Hematopoietic multipotent progenitor cell (in vitro differentiated cells): Measurements from ENCODE around the gene PLXNA3. TPM values are rescaled to one million over a fixed set of nuclear protein-coding genes. Genes with fewer than 3 reads are reported as not detected.

Source experiments
- DNase-seq, 3 donors: peaks; one replicate each; pipeline ENCODE4 v3.0.0-alpha.2; 2011 to 2015; ENCODE audit warnings: low read depth in 2 of 3, low spot score in 2 of 3
- total RNA-seq: library from RNA; depleted of rRNA; stranded (reverse); fragments of >200 nt; gene quantifications from one replicate; pipeline ENCODE4 v1.2.3, GENCODE V29; 2012

PLXNA3 gene
- total RNA-seq, 1 donor, result 12.1 TPM

DNA sequence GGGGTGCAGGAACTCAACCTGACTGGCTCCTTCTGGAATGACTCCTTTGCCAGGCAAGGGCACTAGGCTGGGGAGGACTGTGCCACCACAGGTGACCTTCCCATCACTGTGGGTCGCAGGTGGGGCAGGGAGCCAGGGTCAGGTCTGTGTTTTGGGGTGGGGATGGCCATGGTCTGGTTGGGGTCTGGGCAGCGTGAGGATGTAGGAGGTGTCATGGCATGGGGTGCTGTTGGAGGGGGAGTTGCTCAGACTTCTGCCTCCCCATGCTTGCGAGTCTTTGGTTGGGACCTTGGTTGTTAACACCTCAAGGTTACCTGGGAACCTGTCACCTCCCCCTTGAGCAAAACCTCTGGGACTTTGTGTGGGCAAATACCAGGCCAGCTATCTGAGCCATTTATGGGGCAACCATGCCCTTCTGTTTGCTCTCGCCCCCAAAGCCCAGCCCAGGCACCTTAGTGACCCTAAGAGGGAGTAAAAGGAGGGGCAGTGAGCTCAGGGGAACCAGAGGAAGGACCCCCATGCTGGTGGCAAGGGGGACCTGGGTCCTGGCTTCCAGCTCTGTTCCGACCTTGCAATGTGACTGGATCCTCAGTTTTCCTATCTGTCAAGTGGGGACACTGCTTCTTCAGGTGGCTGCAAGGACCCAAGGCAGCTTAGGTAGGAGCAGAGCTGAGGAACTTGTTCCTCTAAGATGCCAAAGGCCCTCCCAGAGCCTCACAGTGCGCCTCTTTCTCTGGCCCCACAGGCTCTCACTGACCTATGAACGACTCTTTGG, 23.5 kb upstream of the PLXNA3 start:
- DNase-seq, result no peak

DNA sequence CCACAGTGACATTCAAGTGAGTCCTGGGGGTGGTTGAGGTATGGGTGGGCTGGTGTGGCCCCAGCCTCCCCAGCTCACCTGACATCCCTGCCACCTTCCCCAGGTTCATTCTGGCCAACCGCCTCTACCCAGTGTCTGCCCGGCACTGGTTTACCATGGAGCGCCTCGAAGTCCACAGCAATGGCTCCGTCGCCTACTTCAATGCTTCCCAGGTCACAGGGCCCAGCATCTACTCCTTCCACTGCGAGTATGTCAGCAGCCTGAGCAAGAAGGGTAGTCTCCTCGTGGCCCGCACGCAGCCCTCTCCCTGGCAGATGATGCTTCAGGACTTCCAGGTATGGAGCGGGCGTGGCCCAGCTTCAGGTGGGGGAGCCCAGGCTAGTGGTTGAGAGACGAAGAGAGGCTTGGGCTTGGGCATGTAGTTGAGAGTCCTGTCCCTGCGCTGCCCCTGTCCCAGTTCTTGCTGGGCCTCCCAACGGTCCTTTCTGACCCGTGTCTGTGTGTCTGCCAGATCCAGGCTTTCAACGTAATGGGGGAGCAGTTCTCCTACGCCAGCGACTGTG, 22.8 kb upstream of the PLXNA3 start:
- no peak for DNase-seq

DNA sequence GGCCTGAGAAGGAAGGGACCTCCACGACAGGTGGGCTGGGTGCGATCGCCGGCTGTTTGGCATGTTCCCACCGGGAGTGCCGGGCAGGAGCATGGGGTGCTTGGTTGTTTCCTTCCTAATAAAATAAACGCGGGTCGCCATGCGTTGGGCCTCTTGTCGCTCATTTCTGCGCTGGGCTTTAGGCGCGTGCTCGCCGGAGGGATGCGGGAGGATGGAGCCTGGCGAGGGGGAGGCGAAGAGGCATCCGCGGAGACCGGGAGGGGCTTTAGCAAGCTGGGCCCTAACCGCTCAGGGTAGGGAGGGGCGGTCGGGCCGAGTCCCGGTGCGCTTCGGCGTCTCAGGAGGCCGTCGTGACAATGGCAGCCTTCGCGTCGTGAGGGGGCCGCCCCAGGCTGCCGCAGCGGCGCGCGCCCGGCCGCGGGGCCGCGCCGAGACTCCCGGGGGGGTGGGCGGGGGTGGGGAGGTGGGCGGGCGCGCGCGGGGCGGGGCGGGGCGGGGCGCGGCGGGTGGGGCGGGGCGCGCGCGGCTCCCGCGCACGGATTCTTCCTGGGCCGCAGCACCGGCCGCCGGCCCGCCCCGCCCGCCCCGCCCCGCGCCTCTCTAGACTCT, 21.6 kb upstream of the PLXNA3 start:
- peak in 2 of 3 donors; percentile 43 to 44 for DNase-seq

DNA sequence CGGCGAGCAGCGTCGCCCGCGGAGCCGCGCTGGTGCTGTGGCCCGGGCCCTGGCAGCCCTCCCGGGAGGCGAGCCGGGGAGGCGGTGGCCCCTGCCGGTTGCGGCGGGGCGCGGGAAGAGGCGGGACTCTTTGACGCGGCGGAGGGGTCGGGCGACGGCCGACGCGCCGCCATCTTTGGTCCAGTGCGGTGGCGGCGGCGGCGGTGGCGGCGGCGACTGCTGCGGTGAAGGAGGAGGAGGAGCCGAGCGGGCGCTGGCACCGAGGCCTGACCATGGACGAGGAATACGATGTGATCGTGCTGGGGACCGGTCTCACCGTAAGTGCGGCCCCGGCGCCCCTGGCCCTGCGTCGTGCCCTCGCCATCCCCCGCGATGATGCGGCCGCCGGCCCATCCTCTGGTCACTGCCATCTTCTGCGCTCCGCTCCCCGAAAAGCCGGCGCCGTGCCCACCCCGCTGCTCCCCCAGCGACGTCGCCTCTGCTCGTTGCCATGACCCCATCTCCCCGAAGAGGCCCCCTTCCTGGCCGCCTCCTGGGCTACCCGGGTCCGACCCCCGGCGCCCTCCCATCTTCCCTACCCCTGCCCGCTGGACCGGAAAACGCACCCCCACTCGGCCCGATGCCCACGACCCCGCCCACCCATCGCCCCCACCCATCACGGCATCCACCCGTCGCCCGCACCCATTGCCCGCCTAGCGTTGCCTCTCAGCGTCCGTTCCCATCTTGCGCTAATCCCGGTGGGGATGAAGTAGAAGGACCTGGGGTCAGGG, 20.9 kb upstream of the PLXNA3 start, which contains the start of gene GDI1:
TSS of gene GDI1 (plus strand) at position 172 of the 770 bp plus-strand sequence. CDS start at position 273, 101 bp downstream.
- peak in 2 of 3 donors; percentile 46 to 55 for DNase-seq

DNA sequence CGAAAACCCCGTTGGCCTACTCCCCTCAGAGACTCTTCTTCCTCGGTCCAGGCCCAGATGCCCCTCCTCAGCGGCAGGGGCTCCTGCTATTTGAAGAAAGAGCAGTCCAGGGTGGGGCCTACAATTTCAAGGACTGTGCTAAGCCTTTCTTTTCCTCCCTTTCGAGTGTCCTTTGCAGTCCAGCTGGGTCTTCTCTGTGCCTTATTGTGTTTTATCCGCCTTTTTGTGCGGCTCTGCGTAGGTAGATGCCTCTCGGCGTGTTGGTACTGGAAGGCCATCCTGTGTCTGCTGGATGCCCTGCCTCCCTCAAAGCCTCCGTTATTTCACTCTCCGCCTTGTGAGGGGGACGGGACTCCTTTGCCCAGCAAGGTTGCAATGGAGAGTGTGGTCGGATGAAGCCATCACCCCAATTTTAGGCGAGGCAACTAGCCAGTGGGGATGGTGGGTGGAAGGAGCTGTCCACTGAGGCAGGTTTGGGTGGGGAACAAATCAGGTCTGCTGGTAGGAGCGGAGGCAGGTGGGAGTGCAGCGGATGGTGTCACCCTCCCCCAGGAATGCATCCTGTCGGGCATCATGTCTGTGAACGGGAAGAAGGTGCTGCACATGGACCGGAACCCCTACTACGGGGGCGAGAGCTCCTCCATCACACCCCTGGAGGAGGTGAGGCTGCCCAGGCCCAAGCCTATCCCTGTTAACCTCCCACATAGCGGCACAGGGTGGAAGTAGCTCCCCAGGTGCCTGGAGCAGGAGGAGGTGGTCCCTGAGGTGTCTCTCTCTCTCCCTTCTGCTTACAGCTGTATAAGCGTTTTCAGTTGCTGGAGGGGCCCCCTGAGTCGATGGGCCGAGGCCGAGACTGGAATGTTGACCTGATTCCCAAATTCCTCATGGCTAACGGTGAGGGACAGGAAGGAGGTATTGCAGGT, 19.8 kb upstream of the PLXNA3 start:
- no peak for DNase-seq

DNA sequence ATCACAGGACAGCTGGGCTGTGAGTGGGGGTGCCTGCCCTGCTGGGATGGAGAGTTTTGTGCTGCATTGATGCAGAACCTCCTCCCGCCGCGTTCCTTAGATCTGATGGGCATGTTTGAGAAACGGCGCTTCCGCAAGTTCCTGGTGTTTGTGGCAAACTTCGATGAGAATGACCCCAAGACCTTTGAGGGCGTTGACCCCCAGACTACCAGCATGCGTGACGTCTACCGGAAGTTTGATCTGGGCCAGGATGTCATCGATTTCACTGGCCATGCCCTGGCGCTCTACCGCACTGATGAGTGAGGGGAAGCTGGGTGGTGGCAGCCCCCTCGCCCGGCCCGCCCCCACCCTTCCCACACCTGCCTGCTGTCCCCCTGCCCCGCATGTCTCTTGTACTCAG, 18.2 kb upstream of the PLXNA3 start:
- no peak for DNase-seq

DNA sequence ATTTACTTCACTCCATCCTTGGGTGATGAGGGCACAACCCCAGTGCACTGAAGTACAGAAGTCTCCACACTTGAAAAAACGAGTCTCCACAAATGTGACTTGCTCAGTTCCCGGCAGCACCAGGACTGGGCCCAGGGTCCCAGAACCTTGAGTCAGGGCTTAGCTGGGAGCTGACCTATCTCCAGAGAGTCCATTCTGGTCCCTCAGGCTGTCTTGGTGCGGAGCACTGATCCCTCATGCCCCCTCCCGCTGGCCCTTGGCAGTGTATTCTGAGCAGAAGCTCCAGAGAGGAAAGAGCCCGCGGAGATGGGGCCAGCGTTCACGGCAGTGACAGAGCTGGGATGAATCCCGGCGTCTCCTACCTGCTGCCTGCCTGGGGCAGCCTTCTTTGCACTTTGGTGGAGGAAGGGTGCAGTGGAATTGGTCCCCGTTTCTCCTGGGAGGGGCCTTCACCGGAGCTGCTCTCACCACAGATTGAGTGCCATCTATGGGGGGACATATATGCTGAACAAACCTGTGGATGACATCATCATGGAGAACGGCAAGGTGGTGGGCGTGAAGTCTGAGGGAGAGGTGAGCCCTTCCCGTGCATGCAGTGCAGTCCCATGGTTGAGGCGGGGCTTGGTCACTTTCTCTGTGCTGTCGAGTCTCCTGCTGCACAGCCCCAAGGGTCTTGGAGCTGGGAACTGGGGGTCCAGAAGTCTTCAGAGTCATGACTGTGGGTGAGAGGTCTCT, 17.3 kb upstream of the PLXNA3 start:
- no peak for DNase-seq

DNA sequence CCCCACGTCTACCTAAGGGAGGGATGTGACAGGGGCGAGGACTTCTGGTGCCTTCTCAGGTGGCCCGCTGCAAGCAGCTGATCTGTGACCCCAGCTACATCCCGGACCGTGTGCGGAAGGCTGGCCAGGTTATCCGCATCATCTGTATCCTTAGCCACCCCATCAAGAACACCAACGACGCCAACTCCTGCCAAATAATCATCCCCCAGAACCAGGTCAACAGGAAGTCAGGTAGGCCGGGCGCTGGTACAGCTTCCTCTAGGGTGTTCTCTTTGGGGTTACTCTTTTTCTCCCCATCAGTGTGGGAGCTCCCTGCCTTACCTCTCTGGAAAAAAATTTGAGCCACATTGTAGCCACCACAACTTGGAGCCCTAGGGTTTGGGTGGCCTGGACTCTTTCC, 16.5 kb upstream of the PLXNA3 start:
- DNase-seq, result no peak

DNA sequence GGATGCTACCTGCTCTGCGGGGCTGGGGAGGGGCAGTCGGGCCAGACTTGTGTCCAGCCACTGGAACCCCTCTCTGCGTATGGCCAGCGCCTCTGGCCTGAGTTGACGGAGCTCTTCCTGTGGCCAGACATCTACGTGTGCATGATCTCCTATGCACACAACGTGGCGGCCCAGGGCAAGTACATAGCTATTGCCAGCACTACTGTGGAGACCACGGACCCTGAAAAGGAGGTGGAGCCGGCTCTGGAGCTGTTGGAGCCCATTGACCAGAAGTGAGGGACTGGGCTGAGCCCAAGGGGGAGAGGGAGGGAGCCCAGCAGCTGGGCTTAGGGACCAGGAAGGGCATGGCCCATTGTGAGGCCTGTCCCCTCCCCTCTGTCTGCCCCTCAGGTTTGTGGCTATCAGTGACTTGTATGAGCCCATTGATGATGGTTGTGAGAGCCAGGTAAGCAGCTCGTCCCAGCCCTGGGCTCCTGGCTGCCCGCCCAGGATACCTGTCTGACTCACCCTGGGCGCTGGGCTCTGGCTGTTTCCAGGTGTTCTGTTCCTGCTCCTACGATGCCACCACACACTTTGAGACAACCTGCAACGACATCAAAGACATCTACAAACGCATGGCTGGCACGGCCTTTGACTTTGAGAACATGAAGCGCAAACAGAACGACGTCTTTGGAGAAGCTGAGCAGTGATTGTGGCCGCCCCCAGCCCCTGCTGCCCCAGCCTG, 15.9 kb upstream of the PLXNA3 start:
- no peak for DNase-seq

DNA sequence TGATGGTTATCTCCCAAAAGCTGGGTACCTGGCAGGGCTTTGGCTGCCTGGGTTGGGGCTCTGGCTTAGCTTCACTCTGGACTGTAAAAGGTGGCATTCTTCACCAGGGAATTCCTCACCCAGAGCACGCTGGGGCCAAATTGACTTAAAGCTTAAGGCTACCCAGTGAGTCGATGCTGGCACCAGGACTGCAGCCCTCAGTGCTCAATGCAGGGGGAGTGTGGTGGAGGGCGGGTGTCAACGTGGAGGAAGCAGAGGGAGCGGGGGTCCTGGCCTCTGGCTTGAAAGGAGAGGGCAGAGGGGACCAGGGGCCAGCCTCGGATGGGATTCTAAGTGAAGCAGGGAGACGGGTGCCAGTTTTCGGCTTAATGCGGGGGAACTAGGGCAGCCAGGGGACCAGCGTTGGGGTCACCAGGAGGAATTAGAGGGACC, 14.6 kb upstream of the PLXNA3 start:
- peak in 1 of 3 donors; percentile 6 for DNase-seq

DNA sequence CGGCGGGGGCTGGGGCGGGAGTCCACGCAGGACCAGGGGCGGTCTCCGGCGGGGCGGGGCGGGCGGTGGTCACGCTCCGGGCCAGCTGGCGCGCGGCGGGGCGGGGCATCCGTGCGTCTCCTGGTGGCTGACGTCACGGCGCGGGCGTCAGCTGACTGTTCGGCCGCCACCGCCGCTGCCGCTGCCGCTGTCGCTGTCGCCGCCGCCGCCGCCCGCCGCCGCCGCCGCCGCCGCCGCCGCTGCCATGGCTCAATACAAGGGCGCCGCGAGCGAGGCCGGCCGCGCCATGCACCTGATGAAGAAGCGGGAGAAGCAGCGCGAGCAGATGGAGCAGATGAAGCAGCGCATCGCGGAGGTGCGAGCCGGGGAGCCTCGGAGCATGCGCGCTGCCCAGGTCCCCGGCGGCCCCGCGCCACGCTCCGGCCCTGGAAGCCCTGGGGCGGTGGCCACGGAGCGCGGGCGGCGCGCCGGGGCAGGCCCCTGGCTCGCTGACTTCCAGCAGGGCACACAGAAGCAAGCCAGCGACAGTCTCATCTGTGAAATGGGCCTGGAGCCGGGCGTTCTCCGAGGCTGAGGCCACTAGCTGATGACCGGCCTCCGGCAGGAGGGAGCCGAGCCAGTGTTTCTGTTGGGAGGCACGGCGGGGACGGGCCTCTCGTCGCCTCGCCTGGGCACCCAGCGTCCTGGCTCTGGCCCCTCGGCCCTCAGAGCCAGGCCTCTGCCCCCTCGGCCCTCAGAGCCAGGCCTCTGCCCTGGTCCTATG, 13.9 kb upstream of the PLXNA3 start, which contains the start of gene FAM50A:
TSS of gene FAM50A (plus strand) at position 150 of the 763 bp plus-strand sequence. CDS start at position 245, 95 bp downstream.
- peak in 1 of 3 donors; percentile 48 for DNase-seq

DNA sequence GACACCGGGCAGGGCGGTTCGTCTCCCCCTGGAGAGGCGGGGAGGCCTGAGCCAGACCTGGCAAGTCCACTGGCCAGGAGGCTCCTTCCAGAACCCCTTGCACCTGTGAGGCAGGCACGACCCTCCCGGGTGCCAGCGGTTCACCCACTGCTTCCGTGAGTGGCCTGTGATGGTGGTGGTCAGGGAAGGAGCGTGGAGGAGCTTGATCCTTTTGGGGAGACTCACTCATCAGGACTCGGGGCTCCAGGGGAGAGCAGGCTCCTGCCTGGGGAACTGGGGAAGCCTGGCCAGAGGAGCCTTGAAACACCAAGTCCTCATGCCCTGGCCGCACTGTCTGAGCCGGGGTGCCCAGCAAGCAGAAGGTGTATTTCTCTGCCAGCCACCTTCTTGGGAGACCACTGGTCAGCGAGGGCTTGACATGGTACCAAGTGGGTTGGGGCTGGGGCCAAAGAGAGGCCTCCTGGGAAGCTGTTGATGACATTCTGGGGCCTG, 13.3 kb upstream of the PLXNA3 start:
- no peak for DNase-seq

DNA sequence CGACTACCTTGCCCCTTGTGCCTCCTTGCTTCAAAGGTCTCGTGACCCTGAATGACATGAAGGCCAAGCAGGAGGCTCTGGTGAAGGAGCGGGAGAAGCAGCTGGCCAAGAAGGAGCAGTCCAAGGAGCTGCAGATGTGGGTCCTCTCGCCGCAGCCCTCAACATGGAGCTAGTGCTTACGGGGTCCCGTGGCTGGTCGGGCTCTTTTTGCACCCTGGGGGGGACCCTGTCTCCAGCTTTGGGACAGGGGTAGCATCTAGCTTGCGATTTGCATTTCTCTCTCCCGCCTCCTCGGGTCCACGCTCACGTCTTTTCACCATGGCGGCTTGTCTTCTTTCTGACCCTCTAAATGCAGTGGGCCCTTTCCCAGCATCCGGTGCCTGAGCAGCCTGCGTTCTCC, 12.3 kb upstream of the PLXNA3 start:
- no peak for DNase-seq

DNA sequence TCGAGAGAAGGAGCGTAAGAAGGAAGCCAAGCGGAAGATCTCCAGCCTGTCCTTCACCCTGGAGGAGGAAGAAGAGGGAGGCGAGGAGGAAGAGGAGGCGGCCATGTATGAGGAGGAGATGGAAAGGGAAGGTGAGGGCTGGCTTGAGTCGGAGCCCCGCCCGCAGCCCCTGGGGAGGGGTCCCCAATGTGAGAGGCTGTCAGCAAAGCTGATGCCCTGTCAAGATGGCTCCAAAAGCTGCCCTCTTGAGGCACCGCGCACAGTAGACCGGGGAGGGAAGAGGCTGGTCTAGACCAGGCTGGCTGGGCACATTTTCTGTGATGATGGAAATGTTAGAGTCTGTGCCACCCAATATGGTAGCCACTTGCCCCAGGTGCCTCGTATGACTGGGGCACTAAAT, 11.7 kb upstream of the PLXNA3 start:
- DNase-seq, result no peak

DNA sequence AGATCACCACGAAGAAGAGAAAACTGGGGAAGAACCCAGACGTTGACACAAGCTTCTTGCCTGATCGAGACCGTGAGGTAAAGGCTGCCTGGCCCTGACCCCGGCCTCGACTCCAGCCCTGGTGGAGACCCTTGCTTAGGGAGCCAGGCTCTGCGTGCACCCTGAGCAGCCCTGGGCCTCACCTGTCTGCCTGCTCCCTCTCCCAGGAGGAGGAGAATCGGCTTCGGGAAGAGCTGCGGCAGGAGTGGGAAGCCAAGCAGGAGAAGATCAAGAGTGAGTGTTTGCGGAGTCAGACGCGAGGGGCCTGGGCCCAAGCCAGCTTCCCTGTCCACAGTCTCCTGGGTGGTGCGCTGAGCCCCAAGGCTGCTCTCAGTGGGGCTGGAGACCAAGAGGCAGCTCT, 9.6 kb upstream of the PLXNA3 start:
- DNase-seq, result no peak

DNA sequence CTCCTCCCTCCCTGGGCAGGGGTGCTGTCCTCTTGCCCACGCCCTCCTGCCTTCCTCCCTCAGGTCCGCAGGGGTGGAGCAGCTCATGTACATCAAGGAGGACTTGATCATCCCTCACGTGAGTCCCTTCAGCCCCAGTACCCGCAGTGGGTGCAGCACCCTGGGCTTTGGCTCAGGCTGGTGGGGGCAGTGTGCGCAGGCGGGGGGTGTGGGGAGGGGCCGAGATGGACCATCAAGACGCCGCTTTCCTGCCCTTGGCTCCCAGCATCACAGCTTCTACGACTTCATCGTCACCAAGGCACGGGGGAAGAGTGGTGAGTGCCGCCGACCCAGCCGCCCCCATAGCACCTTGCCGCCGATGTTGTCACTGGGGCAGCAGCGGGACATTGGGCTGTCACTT, 8.5 kb upstream of the PLXNA3 start:
- no peak for DNase-seq

DNA sequence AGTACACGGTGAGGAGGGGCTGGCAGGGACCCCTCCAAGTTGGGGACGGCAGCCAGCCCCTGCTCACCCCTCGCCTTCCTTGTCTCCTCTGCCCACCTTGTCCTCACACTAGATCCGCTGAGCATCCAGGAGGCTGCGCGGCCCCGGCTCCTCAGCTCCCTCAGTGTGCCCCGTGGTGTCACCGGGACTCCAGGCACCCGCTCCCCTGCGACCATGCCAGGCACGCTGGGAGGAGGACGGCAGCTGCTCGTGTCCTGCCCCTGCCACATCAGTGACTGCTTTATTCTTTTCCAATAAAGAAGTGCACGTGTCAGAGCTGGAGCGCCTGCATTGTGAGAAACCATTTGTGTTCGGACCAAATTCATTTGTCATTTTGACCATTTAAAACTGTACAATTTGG, 7.8 kb upstream of the PLXNA3 start:
- no peak for DNase-seq

DNA sequence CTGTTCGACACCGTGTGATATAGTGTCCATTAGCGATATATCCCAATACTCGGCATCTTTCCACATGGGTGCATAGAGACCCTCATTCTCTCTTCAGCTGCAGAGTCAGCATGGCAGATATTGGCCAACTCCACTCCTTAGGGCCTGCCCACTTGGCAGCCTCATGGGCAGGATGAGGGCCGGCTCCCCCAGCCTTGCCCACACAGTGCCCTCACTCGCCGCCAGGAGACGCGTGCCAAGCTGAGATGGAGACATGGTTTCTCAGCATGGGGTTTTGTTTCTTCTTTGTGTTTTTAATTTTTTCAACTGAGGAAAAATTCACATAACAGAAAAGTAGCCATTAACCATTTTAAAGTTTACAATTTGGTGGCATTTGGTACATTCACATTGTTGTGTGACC, 5.3 kb upstream of the PLXNA3 start:
- DNase-seq, result no peak
